Endothelial cell of umbilical vein (primary cell): ENCODE measurements around the gene AOX1.

Source experiments
- CTCF ChIP-seq, 2 donors: IDR thresholded peaks; 1 replicate in 1 of 2; 2 replicates in 1 of 2; pipeline ENCODE4 v1.5.1; 2011; ENCODE audit warnings: low read length in 2 of 2, mild to moderate bottlenecking in 2 of 2, moderate library complexity in 2 of 2, control low read depth in 1 of 2, inconsistent platforms in 1 of 2, low read depth in 1 of 2; ENCODE audit not compliant: insufficient read depth in 1 of 2; ENCODE audit errors: extremely low read depth in 1 of 2
- MAX ChIP-seq: IDR thresholded peaks from 2 replicates; pipeline ENCODE4 v1.6.1; 2011; ENCODE audit not compliant: insufficient read depth, insufficient read length

GRCh38 chr2:200608341-200609027 lies 22.7 kb downstream of the AOX1 start:
- no peak for TF ChIP-seq CTCF (IDR thresholded peaks at IDR 0.05; ENCODE audit: extremely low read depth in 1 of 2, insufficient read depth in 1 of 2, low read depth in 1 of 2, low read length in 2 of 2)
- no peak for TF ChIP-seq MAX
